Natural killer cell (primary cell): ENCODE measurements around the gene RGPD6. TPM values are rescaled to one million over a fixed set of nuclear protein-coding genes. Genes with fewer than 3 reads are reported as not detected.
"Not testable (repeated sequence)": the region's sequence is repeated elsewhere in the genome, so short reads cannot be mapped to it uniquely, and the experiment has no call there.

Experiments
- ATAC-seq, 3 donors: fragments of 150-1000 bp in 2 of 3; fragments of 200-7000 bp in 1 of 3; cut with Tn5 transposase; 1 replicate in 1 of 3; 2 replicates in 2 of 3; pipeline ENCODE4 v1.10.0; 2021; ENCODE audit warnings: mild to moderate bottlenecking in 2 of 3, moderate library complexity in 2 of 3
- DNase-seq, 2 donors: peaks; one replicate each; pipeline versions ENCODE4 v3.0.0 to v3.0.0-alpha.2; 2013 to 2021; ENCODE audit warnings: mixed read lengths in 1 of 2
- H3K27ac ChIP-seq: one replicate; pipeline ENCODE4 v1.5.1; 2013; ENCODE audit warnings: mild to moderate bottlenecking, low read length
- H3K27me3 ChIP-seq: one replicate; pipeline ENCODE4 v1.6.1; 2013; ENCODE audit warnings: low read length; ENCODE audit not compliant: control insufficient read depth, insufficient read depth
- H3K36me3 ChIP-seq: one replicate; pipeline ENCODE4 v1.6.1; 2013; ENCODE audit warnings: low read length; ENCODE audit not compliant: control insufficient read depth, insufficient read depth
- H3K4me1 ChIP-seq: one replicate; pipeline ENCODE4 v1.6.1; 2013; ENCODE audit warnings: low read length; ENCODE audit not compliant: control insufficient read depth, insufficient read depth
- H3K4me3 ChIP-seq: one replicate; pipeline ENCODE4 v1.5.1; 2013; ENCODE audit warnings: low read length
- H3K9me3 ChIP-seq: one replicate; pipeline ENCODE4 v1.6.1; 2013; ENCODE audit warnings: low read length; ENCODE audit not compliant: control insufficient read depth, insufficient read depth
- H3K27ac Mint-ChIP-seq, 2 donors: one replicate each; pipeline ENCODE4 v1.8.0; 2022; ENCODE audit warnings: mild to moderate bottlenecking in 2 of 2, mixed read lengths in 2 of 2, moderate library complexity in 1 of 2
- H3K27me3 Mint-ChIP-seq, 2 donors: one replicate each; pipeline ENCODE4 v1.8.0; 2022; ENCODE audit warnings: low read depth in 2 of 2, mixed read lengths in 2 of 2
- H3K36me3 Mint-ChIP-seq: one replicate; pipeline ENCODE4 v1.8.0; 2022; ENCODE audit warnings: mixed read lengths
- H3K4me1 Mint-ChIP-seq, 2 donors: one replicate each; pipeline ENCODE4 v1.8.0; 2022; ENCODE audit warnings: mixed read lengths in 2 of 2
- H3K4me3 Mint-ChIP-seq: one replicate; pipeline ENCODE4 v1.8.0; 2022; ENCODE audit warnings: mild to moderate bottlenecking, moderate library complexity, mixed read lengths
- H3K9me3 Mint-ChIP-seq, 2 donors: one replicate each; pipeline ENCODE4 v1.8.0; 2022; ENCODE audit warnings: mixed read lengths in 2 of 2
- WGBS: methylation state at CpG from one replicate; pipeline ENCODE4 v1.1.7; 2013; ENCODE audit warnings: missing lambda C conversion rate; ENCODE audit not compliant: insufficient coverage; 5-methylcytosine and 5-hydroxymethylcytosine counted together
- intact Hi-C: fragments of 100-400 bp; cut with micrococcal nuclease; formaldehyde crosslinking; loops from one replicate; pipeline ENCODE4 v1.14.2; 2022
- total RNA-seq, 4 donors: library from RNA; stranded (reverse); fragments of 120-200 nt in 1 of 4; gene quantifications; one replicate each; pipeline versions ENCODE4 v1.2.3 to v1.2.4, GENCODE V29; 2013 to 2022

RGPD6 gene
- total RNA-seq, 3 donors from 2014 or later (not counting 1 experiment from before 2014, with no cell fraction given), result 59.9 to 98.8 (median 90.9) TPM

DNA sequence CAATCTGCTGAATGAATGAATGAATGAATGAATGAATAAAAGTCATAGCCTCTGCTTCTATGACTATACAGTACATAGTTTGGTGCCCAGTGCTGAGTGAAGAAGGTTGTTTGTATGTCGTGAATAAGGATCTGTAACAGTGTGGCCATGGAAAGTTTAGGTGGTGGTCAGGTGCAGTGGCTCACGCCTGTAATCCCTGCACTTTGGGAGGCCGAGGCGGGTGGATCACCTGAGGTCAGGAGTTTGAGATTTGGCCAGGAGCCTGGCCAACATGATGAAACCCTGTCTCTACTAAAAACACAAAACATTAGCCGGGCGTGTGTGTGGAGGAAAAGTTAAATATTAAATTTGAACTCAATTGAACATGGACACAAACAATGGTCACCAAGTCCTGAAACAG lies 100.1 kb downstream of the RGPD6 start:
- H3K4me1 ChIP-seq, H3K36me3 Mint-ChIP-seq, H3K4me3 ChIP-seq, H3K9me3 Mint-ChIP-seq, H3K9me3 ChIP-seq, H3K4me1 Mint-ChIP-seq, H3K27me3 Mint-ChIP-seq, H3K27ac Mint-ChIP-seq, H3K36me3 ChIP-seq, H3K27me3 ChIP-seq, DNase-seq, H3K27ac ChIP-seq, H3K4me3 Mint-ChIP-seq, ATAC-seq, intact Hi-C loops: not testable (repeated sequence)
- no CpG with 5 or more reads among the region's 6 CpGs for WGBS

DNA sequence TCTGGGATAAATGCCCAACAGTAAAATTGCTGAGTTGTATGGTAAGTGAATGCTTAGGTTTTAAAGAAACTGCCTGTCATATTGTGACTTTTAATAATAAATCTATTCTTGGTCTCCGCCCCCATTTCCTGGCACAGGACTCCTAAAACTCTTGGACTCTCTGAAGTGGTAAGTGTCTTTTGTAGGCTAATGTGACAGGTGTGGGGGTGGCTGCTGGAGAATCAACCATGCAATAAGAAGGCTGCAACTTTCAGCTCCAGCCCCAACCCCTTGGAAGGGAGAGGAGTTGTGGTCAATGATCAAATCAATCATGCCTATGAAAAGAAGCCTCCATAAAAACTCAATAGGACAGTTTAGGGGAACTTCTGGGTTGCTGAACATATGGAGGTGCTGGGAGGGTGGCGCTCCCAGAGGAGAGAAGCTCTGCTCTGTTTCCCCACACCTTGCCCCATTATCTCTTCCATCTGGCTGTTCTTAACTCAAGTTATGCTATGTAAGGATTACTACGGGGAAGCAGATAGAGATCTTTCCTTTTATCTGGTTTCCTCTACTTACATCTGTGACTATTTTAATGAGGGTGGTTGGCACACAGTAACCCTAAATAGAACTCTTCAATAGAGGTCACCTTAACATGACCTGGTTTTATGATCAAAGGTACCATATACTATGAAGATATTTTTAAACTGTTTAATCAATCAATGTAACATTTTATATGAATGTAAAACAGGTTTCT lies 101.2 kb downstream of the RGPD6 start:
- H3K4me3 ChIP-seq, H3K4me1 ChIP-seq, H3K36me3 ChIP-seq, H3K9me3 Mint-ChIP-seq, intact Hi-C loops, H3K27ac ChIP-seq, H3K4me3 Mint-ChIP-seq, ATAC-seq, H3K36me3 Mint-ChIP-seq, H3K9me3 ChIP-seq, H3K27ac Mint-ChIP-seq, DNase-seq, H3K27me3 ChIP-seq, H3K4me1 Mint-ChIP-seq, H3K27me3 Mint-ChIP-seq: not testable (repeated sequence)
- WGBS, result no CpG with 5 or more reads among the region's 3 CpGs

DNA sequence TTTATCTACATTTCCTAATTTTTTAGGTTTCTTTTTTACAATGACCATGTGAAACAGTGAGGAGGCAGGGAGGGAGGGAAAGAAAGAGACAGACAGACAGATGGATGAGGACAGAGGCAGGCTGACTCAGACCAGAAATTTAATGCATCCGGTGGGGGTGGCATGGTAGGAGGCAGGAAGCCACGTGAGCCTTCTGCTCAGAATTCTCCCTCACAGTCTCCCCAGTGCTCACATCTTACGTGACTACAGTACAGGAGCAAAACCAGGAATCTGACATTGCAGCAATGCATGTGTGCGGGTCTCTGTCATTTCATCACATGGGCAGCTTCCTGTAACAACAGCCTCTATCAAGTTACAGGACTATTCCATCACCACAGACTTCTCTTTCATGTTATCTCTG lies 102.1 kb downstream of the RGPD6 start:
- H3K9me3 Mint-ChIP-seq, H3K4me1 ChIP-seq, H3K27ac ChIP-seq, intact Hi-C loops, H3K4me3 ChIP-seq, H3K9me3 ChIP-seq, H3K36me3 Mint-ChIP-seq, H3K4me1 Mint-ChIP-seq, H3K27me3 Mint-ChIP-seq, H3K4me3 Mint-ChIP-seq, H3K36me3 ChIP-seq, H3K27me3 ChIP-seq, H3K27ac Mint-ChIP-seq, DNase-seq: not testable (repeated sequence)
- peak; percentile 89 to 98 (median 96) for ATAC-seq
- WGBS, result no CpG with 5 or more reads among the region's 4 CpGs

DNA sequence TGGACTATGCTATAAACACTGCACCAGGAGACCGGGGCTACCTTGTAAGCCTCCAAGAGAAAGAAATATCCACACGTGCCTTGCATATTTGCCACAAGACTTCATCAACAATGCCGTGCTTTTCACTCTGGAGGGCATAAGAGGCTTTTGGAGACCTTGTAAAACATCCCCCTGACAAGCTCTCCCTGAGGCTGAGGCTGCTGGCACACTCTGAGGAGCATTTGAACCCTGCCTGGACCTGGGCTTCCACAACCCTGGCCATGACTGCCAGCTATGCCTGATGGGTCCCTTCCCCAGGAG lies 104.0 kb downstream of the RGPD6 start:
- DNase-seq, H3K4me3 Mint-ChIP-seq, H3K27me3 ChIP-seq, H3K4me1 Mint-ChIP-seq, H3K36me3 ChIP-seq, H3K4me3 ChIP-seq, H3K36me3 Mint-ChIP-seq, H3K27ac Mint-ChIP-seq, H3K9me3 Mint-ChIP-seq, ATAC-seq, H3K27me3 Mint-ChIP-seq, H3K27ac ChIP-seq, intact Hi-C loops, H3K9me3 ChIP-seq, H3K4me1 ChIP-seq: not testable (repeated sequence)
- WGBS, result no CpG with 5 or more reads among the region's 3 CpGs

DNA sequence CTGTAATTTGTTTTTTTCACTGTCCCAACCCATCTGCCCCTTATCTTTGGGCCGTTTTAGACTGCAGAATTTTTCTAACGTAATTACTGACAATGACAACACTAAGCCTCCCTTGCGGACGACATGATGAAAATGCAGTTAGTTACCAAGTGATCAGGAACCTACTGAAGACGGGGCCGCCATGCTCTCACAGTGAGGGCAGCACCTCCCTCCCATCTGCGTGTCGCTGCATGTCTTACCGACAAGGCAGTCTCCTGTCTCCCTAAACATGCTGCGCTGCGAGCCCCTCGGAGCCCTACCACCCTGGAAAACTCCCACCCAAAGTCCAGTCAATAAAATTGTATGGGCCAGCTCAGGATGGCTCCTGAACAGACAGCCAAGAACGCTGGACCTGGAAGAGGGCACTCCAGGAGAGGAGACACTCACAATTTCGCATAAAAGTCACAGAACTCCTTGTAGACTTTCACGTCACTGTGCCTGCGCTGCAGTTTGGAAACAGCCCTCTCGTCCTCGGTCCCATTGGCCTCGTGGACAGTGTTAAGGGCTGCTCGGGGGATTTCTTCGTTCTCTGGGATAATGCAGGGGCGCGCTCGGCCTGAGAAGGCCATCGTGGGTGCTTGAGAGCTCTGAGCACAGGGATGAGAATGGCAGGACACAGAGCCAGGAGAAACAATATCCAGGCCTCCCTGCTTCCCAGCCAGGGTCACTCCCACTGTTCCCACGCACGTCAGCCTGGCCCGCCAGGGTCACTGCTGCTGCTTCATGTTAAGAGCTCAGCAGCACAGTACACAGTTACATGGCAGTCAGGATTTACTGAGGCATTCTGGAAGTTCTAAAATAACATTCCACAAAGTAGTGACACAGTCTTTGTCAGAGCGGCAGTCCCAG lies 104.6 kb downstream of the RGPD6 start, which contains the start of gene LIMS4:
LIMS4 (minus strand) TSS at position 646 of the 888 bp plus-strand sequence; CDS start at position 608, 38 bp downstream.
- intact Hi-C loops, H3K27me3 Mint-ChIP-seq, H3K9me3 Mint-ChIP-seq, H3K9me3 ChIP-seq, H3K4me1 ChIP-seq, H3K36me3 ChIP-seq, DNase-seq, H3K27me3 ChIP-seq, H3K4me3 ChIP-seq, H3K4me3 Mint-ChIP-seq, H3K27ac Mint-ChIP-seq, H3K27ac ChIP-seq, H3K36me3 Mint-ChIP-seq, H3K4me1 Mint-ChIP-seq, ATAC-seq: not testable (repeated sequence)
- no CpG with 5 or more reads among the region's 29 CpGs for WGBS

DNA sequence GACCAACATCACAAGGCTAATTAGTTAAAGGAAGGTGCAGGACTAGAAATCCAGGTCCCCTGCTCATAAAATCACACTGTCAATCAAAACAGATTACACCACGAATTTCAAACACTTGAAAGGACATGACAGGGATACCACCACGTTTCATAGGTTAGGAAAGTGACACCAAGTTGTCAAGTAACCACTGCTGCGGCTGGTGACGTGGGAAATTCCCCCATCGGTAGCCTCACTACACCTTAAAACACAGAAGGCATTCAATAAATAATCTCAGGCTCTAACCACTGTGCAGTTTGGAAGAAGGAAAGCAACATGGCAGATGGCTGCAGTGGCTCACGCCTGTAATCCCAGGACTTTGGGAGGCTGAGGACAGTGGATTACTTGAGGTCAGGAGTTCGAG lies 108.1 kb downstream of the RGPD6 start:
- H3K4me1 ChIP-seq, H3K9me3 ChIP-seq, H3K27me3 ChIP-seq, H3K27me3 Mint-ChIP-seq, H3K4me1 Mint-ChIP-seq, H3K4me3 ChIP-seq, H3K27ac Mint-ChIP-seq, H3K36me3 ChIP-seq, DNase-seq, H3K4me3 Mint-ChIP-seq, H3K27ac ChIP-seq, ATAC-seq, H3K36me3 Mint-ChIP-seq, intact Hi-C loops, H3K9me3 Mint-ChIP-seq: not testable (repeated sequence)
- WGBS, result no CpG with 5 or more reads among the region's 7 CpGs

DNA sequence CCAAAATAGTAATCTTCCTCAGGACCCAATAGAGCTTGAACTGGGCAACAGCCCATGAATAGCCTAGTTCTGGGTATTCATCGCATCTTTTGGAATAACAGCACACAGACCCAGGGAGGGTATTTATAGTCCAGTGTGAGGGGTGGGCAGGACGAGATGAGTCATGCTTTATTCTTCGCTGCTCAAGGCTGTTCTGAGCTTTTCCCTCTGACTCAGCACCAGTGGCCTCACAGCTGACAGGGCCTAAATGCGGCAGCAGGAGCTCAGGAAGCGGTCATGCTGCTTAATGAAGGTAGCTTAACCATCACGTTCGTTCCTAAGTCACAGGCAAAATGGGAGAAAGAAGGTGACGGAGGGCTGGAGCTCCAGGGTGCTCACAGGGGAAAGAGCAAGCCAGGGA lies 111.7 kb downstream of the RGPD6 start:
- H3K4me1 ChIP-seq, H3K36me3 Mint-ChIP-seq, H3K27ac ChIP-seq, H3K4me3 Mint-ChIP-seq, H3K27me3 ChIP-seq, H3K4me3 ChIP-seq, H3K9me3 ChIP-seq, H3K27ac Mint-ChIP-seq, intact Hi-C loops, H3K4me1 Mint-ChIP-seq, ATAC-seq, H3K27me3 Mint-ChIP-seq, H3K36me3 ChIP-seq, DNase-seq, H3K9me3 Mint-ChIP-seq: not testable (repeated sequence)
- no CpG with 5 or more reads among the region's 8 CpGs for WGBS
